ENCODE measurements around the gene UTF1. TPM values are rescaled to one million over a fixed set of nuclear protein-coding genes. Genes with fewer than 3 reads are reported as not detected.

Gene UTF1
- total and polyA plus RNA-seq, 2 donors (not counting 1 experiment from before 2014, with no cell fraction given), result 0.10 to 0.25 TPM

DNA sequence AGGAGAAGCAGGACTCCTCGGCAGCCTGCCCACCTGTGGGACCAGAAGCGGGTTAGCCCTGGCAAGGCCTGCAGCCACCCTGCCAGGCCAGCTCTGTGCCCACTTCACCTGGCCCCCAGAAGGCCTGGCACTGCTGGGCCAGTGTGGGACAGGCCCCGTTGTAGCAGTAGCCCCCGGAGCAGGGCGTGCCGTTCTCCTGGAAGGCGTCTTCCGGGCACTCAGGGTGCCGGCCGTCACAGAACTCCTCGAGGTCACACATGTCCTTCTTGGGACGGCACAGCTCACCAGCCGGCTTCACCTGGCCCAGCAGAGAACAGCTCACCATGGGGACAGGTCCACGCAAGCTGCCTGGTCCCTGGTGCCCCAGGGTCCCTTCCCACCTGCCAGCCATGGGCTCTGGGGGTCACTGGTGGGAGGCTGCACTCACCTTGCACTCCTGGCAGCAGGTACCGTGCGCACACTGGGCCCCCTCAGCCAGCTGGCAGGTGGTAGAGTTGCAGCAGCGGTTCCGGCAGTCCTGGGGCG, 40.8 kb downstream of the UTF1 start:
- Mint-ChIP-seq H3K4me1 (peaks cover 14% of the 10 kb centered on the region), H3K27me3 (no peaks in the 10 kb centered on the region), H3K27ac (no peak overlapping the region), H3K4me3 (no peak overlapping the region), H3K9me3 (ENCODE audit: insufficient read depth) (no peaks in the 10 kb centered on the region)
- ChIA-PET POLR2A (no interaction called here), CTCF (interaction anchor here (0.7 kb wide), 1 partner anchor 13 kb away, joined by 3 read pairs; no protein-coding TSS in a partner anchor)
- H3K9me3 ChIP-seq (ENCODE audit: control extremely low read depth in 1 of 3, control insufficient read depth in 2 of 3, insufficient read depth in 1 of 3, low read length in 2 of 3), result no peaks in the 10 kb centered on the region
- over 99% methylated on average over 19 of the region's 19 CpGs for WGBS (ENCODE audit: insufficient coverage)
- TF ChIP-seq, protein P1, sequence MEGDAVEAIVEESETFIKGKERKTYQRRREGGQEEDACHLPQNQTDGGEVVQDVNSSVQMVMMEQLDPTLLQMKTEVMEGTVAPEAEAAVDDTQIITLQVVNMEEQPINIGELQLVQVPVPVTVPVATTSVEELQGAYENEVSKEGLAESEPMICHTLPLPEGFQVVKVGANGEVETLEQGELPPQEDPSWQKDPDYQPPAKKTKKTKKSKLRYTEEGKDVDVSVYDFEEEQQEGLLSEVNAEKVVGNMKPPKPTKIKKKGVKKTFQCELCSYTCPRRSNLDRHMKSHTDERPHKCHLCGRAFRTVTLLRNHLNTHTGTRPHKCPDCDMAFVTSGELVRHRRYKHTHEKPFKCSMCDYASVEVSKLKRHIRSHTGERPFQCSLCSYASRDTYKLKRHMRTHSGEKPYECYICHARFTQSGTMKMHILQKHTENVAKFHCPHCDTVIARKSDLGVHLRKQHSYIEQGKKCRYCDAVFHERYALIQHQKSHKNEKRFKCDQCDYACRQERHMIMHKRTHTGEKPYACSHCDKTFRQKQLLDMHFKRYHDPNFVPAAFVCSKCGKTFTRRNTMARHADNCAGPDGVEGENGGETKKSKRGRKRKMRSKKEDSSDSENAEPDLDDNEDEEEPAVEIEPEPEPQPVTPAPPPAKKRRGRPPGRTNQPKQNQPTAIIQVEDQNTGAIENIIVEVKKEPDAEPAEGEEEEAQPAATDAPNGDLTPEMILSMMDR (IDR thresholded peaks at IDR 0.05), result no peak
- TF ChIP-seq EZH2 (IDR thresholded peaks at IDR 0.05; ENCODE audit: borderline replicate concordance, insufficient read depth, low read depth, low read length, poor library complexity, severe bottlenecking), result no peak
- no peak overlapping the region for H3K9ac ChIP-seq (ENCODE audit: low read length)
- H3K79me2 ChIP-seq (ENCODE audit: control insufficient read depth, insufficient read depth, low read length), result peaks cover 6% of the 10 kb centered on the region
- peaks cover 36% of the 10 kb centered on the region for H4K20me1 ChIP-seq (ENCODE audit: control insufficient read depth, insufficient read depth, low read length, poor library complexity, severe bottlenecking)
- DNase-seq, result no peak
- intact Hi-C loops (cut with micrococcal nuclease), result loop anchor here (10.0 kb wide), 1 partner anchor 126 kb away; no protein-coding TSS in a partner anchor
- no peak overlapping the region for H3K4me3 ChIP-seq (ENCODE audit: control extremely low read depth in 1 of 5, extremely low read depth in 1 of 5, insufficient read depth in 1 of 5, low read depth in 2 of 5, low read length in 4 of 5)
- H2AFZ ChIP-seq (ENCODE audit: insufficient read depth, low read depth, low read length, poor library complexity, severe bottlenecking), result no peak overlapping the region
- H3K4me2 ChIP-seq (replicated peaks; ENCODE audit: low read depth, low read length, poor library complexity, severe bottlenecking), result no peak overlapping the region
- ATAC-seq (ENCODE audit: low read depth), result no peak
- H3K27me3 ChIP-seq (replicated peaks in 1 of 4; ENCODE audit: control extremely low read depth in 1 of 4, control insufficient read depth in 3 of 4, insufficient read depth in 4 of 4, low read length in 3 of 4), result no peaks in the 10 kb centered on the region
- H3K4me1 ChIP-seq (ENCODE audit: control insufficient read depth in 2 of 2, insufficient read depth in 2 of 2, low read length in 2 of 2), result peaks cover 10 to 26% of the 10 kb centered on the region in 2 donors
- H3K36me3 ChIP-seq (replicated peaks in 1 of 2; ENCODE audit: control extremely low read depth in 1 of 2, control insufficient read depth in 1 of 2, extremely low read depth in 1 of 2, insufficient read depth in 2 of 2, low read length in 1 of 2), result peaks cover 0 to 68% of the 10 kb centered on the region in 2 experiments
- H3K27ac ChIP-seq (ENCODE audit: low read length in 2 of 2), result no peak overlapping the region

DNA sequence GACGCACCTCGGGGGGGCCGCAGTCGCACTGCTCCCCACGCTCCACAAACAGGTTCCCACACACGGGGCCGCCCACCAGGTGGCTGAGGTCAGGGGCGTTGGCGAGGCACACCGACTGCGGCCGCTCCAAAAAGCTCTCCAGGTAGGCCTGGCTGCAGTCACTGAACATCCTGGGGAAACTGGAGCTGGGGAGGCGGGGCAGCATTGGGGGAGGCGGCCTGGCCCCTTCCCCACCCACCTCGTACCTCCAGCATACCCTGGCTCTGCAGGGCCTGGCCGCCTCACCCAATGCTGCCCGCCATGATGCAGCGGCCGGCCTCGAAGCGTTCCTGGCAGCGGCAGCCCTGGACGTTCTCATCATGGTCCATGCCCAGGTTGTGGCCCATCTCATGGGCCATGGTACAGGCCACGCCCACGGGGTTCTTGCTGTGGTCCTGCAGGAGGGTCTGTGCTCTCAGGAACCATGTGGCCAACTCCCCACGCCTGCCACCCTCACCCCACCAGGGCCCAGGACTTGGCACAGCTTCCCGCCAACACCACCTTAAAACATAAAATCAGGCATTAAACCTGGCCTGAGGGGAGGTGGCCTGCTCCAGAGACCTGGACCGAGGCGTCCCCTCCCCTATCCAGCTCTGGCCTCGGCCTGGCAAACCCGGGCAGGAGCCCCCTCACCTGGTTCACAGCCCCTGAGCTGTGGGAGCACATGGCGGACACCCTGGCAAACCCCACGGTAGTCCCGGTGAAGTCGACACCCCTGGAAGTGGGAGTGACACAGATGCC, 41.7 kb downstream of the UTF1 start:
- DNase-seq, result no peak
- ATAC-seq (ENCODE audit: low read depth), result no peak
- no peaks in the 10 kb centered on the region for H3K27me3 ChIP-seq (replicated peaks in 1 of 4; ENCODE audit: control extremely low read depth in 1 of 4, control insufficient read depth in 3 of 4, insufficient read depth in 4 of 4, low read length in 3 of 4)
- H3K4me2 ChIP-seq (replicated peaks; ENCODE audit: low read depth, low read length, poor library complexity, severe bottlenecking), result no peak overlapping the region
- no peak overlapping the region for H3K27ac Mint-ChIP-seq
- intact Hi-C loops (cut with micrococcal nuclease), result loop anchor here (10.0 kb wide), 1 partner anchor 127 kb away; no protein-coding TSS in a partner anchor
- CTCF ChIA-PET, result no interaction called here
- TF ChIP-seq, protein P1 (IDR thresholded peaks at IDR 0.05), result no peak
- no peak for TF ChIP-seq EZH2 (IDR thresholded peaks at IDR 0.05; ENCODE audit: borderline replicate concordance, insufficient read depth, low read depth, low read length, poor library complexity, severe bottlenecking)
- peaks cover 36% of the 10 kb centered on the region for H4K20me1 ChIP-seq (ENCODE audit: control insufficient read depth, insufficient read depth, low read length, poor library complexity, severe bottlenecking)
- H3K27ac ChIP-seq (ENCODE audit: low read length in 2 of 2), result no peak overlapping the region
- H3K79me2 ChIP-seq (ENCODE audit: control insufficient read depth, insufficient read depth, low read length), result peaks cover 12% of the 10 kb centered on the region
- POLR2A ChIA-PET, result no interaction called here
- H3K36me3 ChIP-seq (replicated peaks in 1 of 2; ENCODE audit: control extremely low read depth in 1 of 2, control insufficient read depth in 1 of 2, extremely low read depth in 1 of 2, insufficient read depth in 2 of 2, low read length in 1 of 2), result peaks cover 0 to 64% of the 10 kb centered on the region in 2 experiments
- H3K9me3 ChIP-seq (ENCODE audit: control extremely low read depth in 1 of 3, control insufficient read depth in 2 of 3, insufficient read depth in 1 of 3, low read length in 2 of 3), result no peaks in the 10 kb centered on the region
- peaks cover 16% of the 10 kb centered on the region for H3K4me1 Mint-ChIP-seq
- no peak overlapping the region for H3K9ac ChIP-seq (ENCODE audit: low read length)
- H3K27me3 Mint-ChIP-seq, result no peaks in the 10 kb centered on the region
- H3K4me1 ChIP-seq (ENCODE audit: control insufficient read depth in 2 of 2, insufficient read depth in 2 of 2, low read length in 2 of 2), result peaks cover 13 to 32% of the 10 kb centered on the region in 2 donors
- no peaks in the 10 kb centered on the region for H3K9me3 Mint-ChIP-seq (ENCODE audit: insufficient read depth)
- WGBS (ENCODE audit: insufficient coverage), result 89% methylated on average over 32 of the region's 35 CpGs
- H3K4me3 ChIP-seq (ENCODE audit: control extremely low read depth in 1 of 5, extremely low read depth in 1 of 5, insufficient read depth in 1 of 5, low read depth in 2 of 5, low read length in 4 of 5), result no peak overlapping the region
- no peak overlapping the region for H2AFZ ChIP-seq (ENCODE audit: insufficient read depth, low read depth, low read length, poor library complexity, severe bottlenecking)
- H3K4me3 Mint-ChIP-seq, result no peak overlapping the region
